ENCODE measurements around the gene NUDC. TPM values are rescaled to one million over a fixed set of nuclear protein-coding genes. Genes with fewer than 3 reads are reported as not detected.

Gene NUDC
- total and polyA plus RNA-seq, 2 of the 13 experiments (the other 11 are each of a cell fraction or from before 2014, with no cell fraction given) = 34.7 to 104 TPM

DNA sequence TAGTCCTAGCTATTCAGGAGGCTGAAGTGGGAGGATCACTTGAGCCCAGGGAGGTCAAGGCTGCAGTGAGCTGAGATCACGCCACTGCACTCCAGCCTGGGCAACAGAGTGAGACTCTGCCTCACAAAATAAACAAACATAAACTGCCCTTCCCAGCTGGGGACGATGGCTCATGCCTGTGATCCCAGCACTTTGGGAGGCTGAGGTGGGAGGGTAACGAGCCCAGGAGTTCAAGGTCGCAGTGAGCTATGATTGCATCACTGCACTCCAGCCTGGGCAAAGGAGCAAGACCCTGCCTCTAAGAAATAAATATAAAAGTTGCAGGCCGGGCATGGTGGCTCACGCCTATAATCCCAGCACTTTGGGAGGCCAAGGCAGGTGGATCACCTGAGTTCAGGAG lies 39.9 kb upstream of the NUDC start (continued):
- TF ChIP-seq, protein P1, sequence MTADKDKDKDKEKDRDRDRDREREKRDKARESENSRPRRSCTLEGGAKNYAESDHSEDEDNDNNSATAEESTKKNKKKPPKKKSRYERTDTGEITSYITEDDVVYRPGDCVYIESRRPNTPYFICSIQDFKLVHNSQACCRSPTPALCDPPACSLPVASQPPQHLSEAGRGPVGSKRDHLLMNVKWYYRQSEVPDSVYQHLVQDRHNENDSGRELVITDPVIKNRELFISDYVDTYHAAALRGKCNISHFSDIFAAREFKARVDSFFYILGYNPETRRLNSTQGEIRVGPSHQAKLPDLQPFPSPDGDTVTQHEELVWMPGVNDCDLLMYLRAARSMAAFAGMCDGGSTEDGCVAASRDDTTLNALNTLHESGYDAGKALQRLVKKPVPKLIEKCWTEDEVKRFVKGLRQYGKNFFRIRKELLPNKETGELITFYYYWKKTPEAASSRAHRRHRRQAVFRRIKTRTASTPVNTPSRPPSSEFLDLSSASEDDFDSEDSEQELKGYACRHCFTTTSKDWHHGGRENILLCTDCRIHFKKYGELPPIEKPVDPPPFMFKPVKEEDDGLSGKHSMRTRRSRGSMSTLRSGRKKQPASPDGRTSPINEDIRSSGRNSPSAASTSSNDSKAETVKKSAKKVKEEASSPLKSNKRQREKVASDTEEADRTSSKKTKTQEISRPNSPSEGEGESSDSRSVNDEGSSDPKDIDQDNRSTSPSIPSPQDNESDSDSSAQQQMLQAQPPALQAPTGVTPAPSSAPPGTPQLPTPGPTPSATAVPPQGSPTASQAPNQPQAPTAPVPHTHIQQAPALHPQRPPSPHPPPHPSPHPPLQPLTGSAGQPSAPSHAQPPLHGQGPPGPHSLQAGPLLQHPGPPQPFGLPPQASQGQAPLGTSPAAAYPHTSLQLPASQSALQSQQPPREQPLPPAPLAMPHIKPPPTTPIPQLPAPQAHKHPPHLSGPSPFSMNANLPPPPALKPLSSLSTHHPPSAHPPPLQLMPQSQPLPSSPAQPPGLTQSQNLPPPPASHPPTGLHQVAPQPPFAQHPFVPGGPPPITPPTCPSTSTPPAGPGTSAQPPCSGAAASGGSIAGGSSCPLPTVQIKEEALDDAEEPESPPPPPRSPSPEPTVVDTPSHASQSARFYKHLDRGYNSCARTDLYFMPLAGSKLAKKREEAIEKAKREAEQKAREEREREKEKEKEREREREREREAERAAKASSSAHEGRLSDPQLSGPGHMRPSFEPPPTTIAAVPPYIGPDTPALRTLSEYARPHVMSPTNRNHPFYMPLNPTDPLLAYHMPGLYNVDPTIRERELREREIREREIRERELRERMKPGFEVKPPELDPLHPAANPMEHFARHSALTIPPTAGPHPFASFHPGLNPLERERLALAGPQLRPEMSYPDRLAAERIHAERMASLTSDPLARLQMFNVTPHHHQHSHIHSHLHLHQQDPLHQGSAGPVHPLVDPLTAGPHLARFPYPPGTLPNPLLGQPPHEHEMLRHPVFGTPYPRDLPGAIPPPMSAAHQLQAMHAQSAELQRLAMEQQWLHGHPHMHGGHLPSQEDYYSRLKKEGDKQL (CRISPR knock-in tag; IDR thresholded peaks at IDR 0.05; ENCODE audit: low read depth) = peak; percentile 56; the same call in 1 of the 2 replicates
- 0 out of 2 replicates have a peak, but pooled peaks have one; percentile 18 for TF ChIP-seq CBFB (CRISPR knock-in tag; IDR thresholded peaks at IDR 0.05)
- TF ChIP-seq, protein P2, sequence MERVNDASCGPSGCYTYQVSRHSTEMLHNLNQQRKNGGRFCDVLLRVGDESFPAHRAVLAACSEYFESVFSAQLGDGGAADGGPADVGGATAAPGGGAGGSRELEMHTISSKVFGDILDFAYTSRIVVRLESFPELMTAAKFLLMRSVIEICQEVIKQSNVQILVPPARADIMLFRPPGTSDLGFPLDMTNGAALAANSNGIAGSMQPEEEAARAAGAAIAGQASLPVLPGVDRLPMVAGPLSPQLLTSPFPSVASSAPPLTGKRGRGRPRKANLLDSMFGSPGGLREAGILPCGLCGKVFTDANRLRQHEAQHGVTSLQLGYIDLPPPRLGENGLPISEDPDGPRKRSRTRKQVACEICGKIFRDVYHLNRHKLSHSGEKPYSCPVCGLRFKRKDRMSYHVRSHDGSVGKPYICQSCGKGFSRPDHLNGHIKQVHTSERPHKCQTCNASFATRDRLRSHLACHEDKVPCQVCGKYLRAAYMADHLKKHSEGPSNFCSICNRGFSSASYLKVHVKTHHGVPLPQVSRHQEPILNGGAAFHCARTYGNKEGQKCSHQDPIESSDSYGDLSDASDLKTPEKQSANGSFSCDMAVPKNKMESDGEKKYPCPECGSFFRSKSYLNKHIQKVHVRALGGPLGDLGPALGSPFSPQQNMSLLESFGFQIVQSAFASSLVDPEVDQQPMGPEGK (CRISPR knock-in tag; IDR thresholded peaks at IDR 0.05) = peak; percentile 55
- TF ChIP-seq, protein P3, sequence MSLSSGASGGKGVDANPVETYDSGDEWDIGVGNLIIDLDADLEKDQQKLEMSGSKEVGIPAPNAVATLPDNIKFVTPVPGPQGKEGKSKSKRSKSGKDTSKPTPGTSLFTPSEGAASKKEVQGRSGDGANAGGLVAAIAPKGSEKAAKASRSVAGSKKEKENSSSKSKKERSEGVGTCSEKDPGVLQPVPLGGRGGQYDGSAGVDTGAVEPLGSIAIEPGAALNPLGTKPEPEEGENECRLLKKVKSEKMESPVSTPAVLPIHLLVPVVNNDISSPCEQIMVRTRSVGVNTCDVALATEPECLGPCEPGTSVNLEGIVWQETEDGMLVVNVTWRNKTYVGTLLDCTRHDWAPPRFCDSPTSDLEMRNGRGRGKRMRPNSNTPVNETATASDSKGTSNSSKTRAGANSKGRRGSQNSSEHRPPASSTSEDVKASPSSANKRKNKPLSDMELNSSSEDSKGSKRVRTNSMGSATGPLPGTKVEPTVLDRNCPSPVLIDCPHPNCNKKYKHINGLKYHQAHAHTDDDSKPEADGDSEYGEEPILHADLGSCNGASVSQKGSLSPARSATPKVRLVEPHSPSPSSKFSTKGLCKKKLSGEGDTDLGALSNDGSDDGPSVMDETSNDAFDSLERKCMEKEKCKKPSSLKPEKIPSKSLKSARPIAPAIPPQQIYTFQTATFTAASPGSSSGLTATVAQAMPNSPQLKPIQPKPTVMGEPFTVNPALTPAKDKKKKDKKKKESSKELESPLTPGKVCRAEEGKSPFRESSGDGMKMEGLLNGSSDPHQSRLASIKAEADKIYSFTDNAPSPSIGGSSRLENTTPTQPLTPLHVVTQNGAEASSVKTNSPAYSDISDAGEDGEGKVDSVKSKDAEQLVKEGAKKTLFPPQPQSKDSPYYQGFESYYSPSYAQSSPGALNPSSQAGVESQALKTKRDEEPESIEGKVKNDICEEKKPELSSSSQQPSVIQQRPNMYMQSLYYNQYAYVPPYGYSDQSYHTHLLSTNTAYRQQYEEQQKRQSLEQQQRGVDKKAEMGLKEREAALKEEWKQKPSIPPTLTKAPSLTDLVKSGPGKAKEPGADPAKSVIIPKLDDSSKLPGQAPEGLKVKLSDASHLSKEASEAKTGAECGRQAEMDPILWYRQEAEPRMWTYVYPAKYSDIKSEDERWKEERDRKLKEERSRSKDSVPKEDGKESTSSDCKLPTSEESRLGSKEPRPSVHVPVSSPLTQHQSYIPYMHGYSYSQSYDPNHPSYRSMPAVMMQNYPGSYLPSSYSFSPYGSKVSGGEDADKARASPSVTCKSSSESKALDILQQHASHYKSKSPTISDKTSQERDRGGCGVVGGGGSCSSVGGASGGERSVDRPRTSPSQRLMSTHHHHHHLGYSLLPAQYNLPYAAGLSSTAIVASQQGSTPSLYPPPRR (CRISPR knock-in tag; IDR thresholded peaks at IDR 0.05; ENCODE audit: borderline replicate concordance) = peak; percentile 74; the same call in 1 of the 2 replicates
- TF ChIP-seq NR2C2 (CRISPR knock-in tag; IDR thresholded peaks at IDR 0.05; ENCODE audit: borderline replicate concordance) = peak; percentile 92
- TF ChIP-seq, protein P4, sequence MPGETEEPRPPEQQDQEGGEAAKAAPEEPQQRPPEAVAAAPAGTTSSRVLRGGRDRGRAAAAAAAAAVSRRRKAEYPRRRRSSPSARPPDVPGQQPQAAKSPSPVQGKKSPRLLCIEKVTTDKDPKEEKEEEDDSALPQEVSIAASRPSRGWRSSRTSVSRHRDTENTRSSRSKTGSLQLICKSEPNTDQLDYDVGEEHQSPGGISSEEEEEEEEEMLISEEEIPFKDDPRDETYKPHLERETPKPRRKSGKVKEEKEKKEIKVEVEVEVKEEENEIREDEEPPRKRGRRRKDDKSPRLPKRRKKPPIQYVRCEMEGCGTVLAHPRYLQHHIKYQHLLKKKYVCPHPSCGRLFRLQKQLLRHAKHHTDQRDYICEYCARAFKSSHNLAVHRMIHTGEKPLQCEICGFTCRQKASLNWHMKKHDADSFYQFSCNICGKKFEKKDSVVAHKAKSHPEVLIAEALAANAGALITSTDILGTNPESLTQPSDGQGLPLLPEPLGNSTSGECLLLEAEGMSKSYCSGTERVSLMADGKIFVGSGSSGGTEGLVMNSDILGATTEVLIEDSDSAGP (CRISPR knock-in tag; IDR thresholded peaks at IDR 0.05; ENCODE audit: borderline replicate concordance) = peak; percentile 29; the same call in 1 of the 2 replicates
- TF ChIP-seq, protein P5, sequence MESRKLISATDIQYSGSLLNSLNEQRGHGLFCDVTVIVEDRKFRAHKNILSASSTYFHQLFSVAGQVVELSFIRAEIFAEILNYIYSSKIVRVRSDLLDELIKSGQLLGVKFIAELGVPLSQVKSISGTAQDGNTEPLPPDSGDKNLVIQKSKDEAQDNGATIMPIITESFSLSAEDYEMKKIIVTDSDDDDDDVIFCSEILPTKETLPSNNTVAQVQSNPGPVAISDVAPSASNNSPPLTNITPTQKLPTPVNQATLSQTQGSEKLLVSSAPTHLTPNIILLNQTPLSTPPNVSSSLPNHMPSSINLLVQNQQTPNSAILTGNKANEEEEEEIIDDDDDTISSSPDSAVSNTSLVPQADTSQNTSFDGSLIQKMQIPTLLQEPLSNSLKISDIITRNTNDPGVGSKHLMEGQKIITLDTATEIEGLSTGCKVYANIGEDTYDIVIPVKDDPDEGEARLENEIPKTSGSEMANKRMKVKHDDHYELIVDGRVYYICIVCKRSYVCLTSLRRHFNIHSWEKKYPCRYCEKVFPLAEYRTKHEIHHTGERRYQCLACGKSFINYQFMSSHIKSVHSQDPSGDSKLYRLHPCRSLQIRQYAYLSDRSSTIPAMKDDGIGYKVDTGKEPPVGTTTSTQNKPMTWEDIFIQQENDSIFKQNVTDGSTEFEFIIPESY (CRISPR knock-in tag; IDR thresholded peaks at IDR 0.05) = peak; percentile 76
- peak; percentile 63 for TF ChIP-seq NCOA2 (CRISPR knock-in tag; IDR thresholded peaks at IDR 0.05)
- TF ChIP-seq FOXJ3 (CRISPR knock-in tag; IDR thresholded peaks at IDR 0.05; ENCODE audit: borderline replicate concordance) = peak; percentile 91
- TF ChIP-seq ZBTB38 (CRISPR knock-in tag; IDR thresholded peaks at IDR 0.05) = 0 out of 2 replicates have a peak, but pooled peaks have one; percentile 39
- peak; percentile 47; the same call in 1 of the 2 replicates for TF ChIP-seq KDM2A (CRISPR knock-in tag; IDR thresholded peaks at IDR 0.05; ENCODE audit: borderline replicate concordance, low read depth)
- TF ChIP-seq KDM1A (CRISPR knock-in tag; IDR thresholded peaks at IDR 0.05) = peak; percentile 96; the same call in 1 of the 2 replicates
- peak; percentile 59 for TF ChIP-seq ZNF263 (CRISPR knock-in tag; IDR thresholded peaks at IDR 0.05)

Measured in HepG2 (cell line).